Ascending aorta (tissue), 2 donors: ENCODE data around the gene KLHDC4. TPM values are rescaled to one million over a fixed set of nuclear protein-coding genes. Genes with fewer than 3 reads are reported as not detected.
"Not testable (repeated sequence)": the region's sequence is repeated elsewhere in the genome, so short reads cannot be mapped to it uniquely, and the experiment has no call there.

Experiments used
- DNase-seq, 2 donors: peaks; one replicate each; pipeline ENCODE4 v3.0.0-alpha.2; 2019; ENCODE audit warnings: low spot score in 2 of 2
- H3K27ac ChIP-seq, 2 donors: fragments of 200-600 bp; sonication (generic); one replicate each; pipeline ENCODE4 v1.5.1; 2016 to 2017; ENCODE audit warnings: mild to moderate bottlenecking in 1 of 2
- H3K27me3 ChIP-seq: fragments of 200-600 bp; sonication (generic); one replicate; pipeline ENCODE4 v1.5.1; 2017
- H3K36me3 ChIP-seq, 2 donors: fragments of 200-600 bp; sonication (generic); one replicate each; pipeline ENCODE4 v1.5.1; 2016
- H3K4me1 ChIP-seq, 2 donors: fragments of 200-600 bp; sonication (generic); one replicate each; pipeline ENCODE4 v1.5.1; 2016 to 2017; ENCODE audit warnings: mild to moderate bottlenecking in 1 of 2
- H3K4me3 ChIP-seq, 2 donors: fragments of 200-600 bp; sonication (generic); one replicate each; pipeline ENCODE4 v1.5.1; 2016 to 2017; ENCODE audit warnings: mild to moderate bottlenecking in 1 of 2
- H3K9me3 ChIP-seq, 2 donors: fragments of 200-600 bp; sonication (generic); one replicate each; pipeline ENCODE4 v1.5.1; 2016
- CTCF ChIP-seq, 3 experiments: fragments of 200-600 bp in 2 of 3; fragments of 450-650 bp in 1 of 3; sonication (generic) in 2 of 3; IDR thresholded peaks; one replicate each; pipeline ENCODE4 v1.5.1; 2016 to 2019; ENCODE audit warnings: antibody characterized with exemption in 3 of 3, mild to moderate bottlenecking in 1 of 3, moderate library complexity in 1 of 3
- intact Hi-C: fragments of 100-400 bp; cut with DNase I; formaldehyde crosslinking; loops from one replicate; pipeline ENCODE4 v1.15.1; 2023
- total RNA-seq: library from RNA; depleted of rRNA; stranded (reverse); fragments of >200 nt; gene quantifications from one replicate; pipeline ENCODE4 v1.1.0, GENCODE V29; 2016

Gene KLHDC4
- total RNA-seq, 1 donor from 2014 or later = 38.4 TPM

GRCh38 chr16:87729266-87729954 lies 36.4 kb downstream of the KLHDC4 start:
- no peaks in the 10 kb centered on the region for H3K27me3 ChIP-seq
- no peak overlapping the region for H3K4me3 ChIP-seq
- H3K4me1 ChIP-seq = no peaks in the 10 kb centered on the region
- no peak for TF ChIP-seq CTCF (IDR thresholded peaks at IDR 0.05)
- intact Hi-C loops = no loop called here
- H3K9me3 ChIP-seq = no peaks in the 10 kb centered on the region
- peaks cover 15 to 44% of the 10 kb centered on the region in 2 donors for H3K36me3 ChIP-seq
- H3K27ac ChIP-seq = no peak overlapping the region
- no peak for DNase-seq

- no peaks in the 10 kb centered on the region for H3K27me3 ChIP-seq
- no peak for TF ChIP-seq CTCF (IDR thresholded peaks at IDR 0.05)
- no peaks in the 10 kb centered on the region for H3K9me3 ChIP-seq
- no peak overlapping the region for H3K4me3 ChIP-seq
- no peak for DNase-seq
- H3K36me3 ChIP-seq = peaks cover 8 to 39% of the 10 kb centered on the region in 2 donors
- no peak overlapping the region for H3K27ac ChIP-seq
- H3K4me1 ChIP-seq = no peaks in the 10 kb centered on the region
- intact Hi-C loops = no loop called here
Measured at GRCh38 chr16:87728026-87728425, 37.8 kb downstream of the KLHDC4 start.

GRCh38 chr16:87727346-87727745 lies 38.4 kb downstream of the KLHDC4 start:
- Histone ChIP-seq H3K27ac (no peak overlapping the region), H3K4me1 (no peaks in the 10 kb centered on the region), H3K4me3 (no peak overlapping the region), H3K27me3 (no peaks in the 10 kb centered on the region), H3K9me3 (no peaks in the 10 kb centered on the region), H3K36me3 (peaks cover 7 to 43% of the 10 kb centered on the region in 2 donors)
- DNase-seq = no peak
- intact Hi-C loops = no loop called here
- no peak for TF ChIP-seq CTCF (IDR thresholded peaks at IDR 0.05)

- H3K4me1 ChIP-seq, intact Hi-C loops, H3K27me3 ChIP-seq, H3K9me3 ChIP-seq, H3K27ac ChIP-seq, H3K4me3 ChIP-seq, DNase-seq: not testable (repeated sequence)
- H3K36me3 ChIP-seq = peaks cover 10 to 45% of the 10 kb centered on the region in 2 donors
Measured at GRCh38 chr16:87726577-87726976, 39.2 kb downstream of the KLHDC4 start.

GRCh38 chr16:87725596-87726235 lies 40.1 kb downstream of the KLHDC4 start:
- no peaks in the 10 kb centered on the region for H3K27me3 ChIP-seq
- DNase-seq = no peak
- no peak for TF ChIP-seq CTCF (IDR thresholded peaks at IDR 0.05)
- H3K36me3 ChIP-seq = peaks cover 12 to 43% of the 10 kb centered on the region in 2 donors
- intact Hi-C loops = no loop called here
- H3K4me3 ChIP-seq = no peak overlapping the region
- no peak overlapping the region for H3K27ac ChIP-seq
- no peaks in the 10 kb centered on the region for H3K9me3 ChIP-seq
- no peaks in the 10 kb centered on the region for H3K4me1 ChIP-seq

GRCh38 chr16:87724490-87725291 lies 41.1 kb downstream of the KLHDC4 start:
- H3K36me3 ChIP-seq = peaks cover 17 to 36% of the 10 kb centered on the region in 2 donors
- H3K27ac ChIP-seq = no peak overlapping the region
- H3K27me3 ChIP-seq = no peaks in the 10 kb centered on the region
- no peak for DNase-seq
- no peaks in the 10 kb centered on the region for H3K9me3 ChIP-seq
- H3K4me1 ChIP-seq = no peaks in the 10 kb centered on the region
- H3K4me3 ChIP-seq = no peak overlapping the region
- no peak for TF ChIP-seq CTCF (IDR thresholded peaks at IDR 0.05)
- intact Hi-C loops = no loop called here
